HG03439 (cell line): Measurements from ENCODE around the gene KIN.
"Not testable (repeated sequence)": the region's sequence is repeated elsewhere in the genome, so short reads cannot be mapped to it uniquely, and the experiment has no call there.

Source experiments
- ATAC-seq: cut with Tn5 transposase; IDR thresholded peaks from one replicate; pipeline ENCODE4 v1.9.1; 2021; ENCODE audit warnings: mild to moderate bottlenecking, moderate library complexity; ENCODE audit not compliant: unreplicated experiment

The KIN gene

GRCh38 chr10:7787857-7788638 lies at the start of gene KIN, which contains the start of gene ATP5F1C:
TSS of gene KIN (minus strand) at chr10:7787993. CDS start at chr10:7787933, 60 bp downstream.
TSS of gene ATP5F1C (plus strand) at chr10:7788177. CDS start at chr10:7788208, 31 bp downstream.
- ATAC-seq = peak; percentile 96

- no peak for ATAC-seq
Measured at GRCh38 chr10:7836571-7836970, 48.8 kb upstream of the KIN start.

GRCh38 chr10:7834262-7834661 lies 46.5 kb upstream of the KIN start:
- no peak for ATAC-seq

GRCh38 chr10:7833210-7833609 lies 45.4 kb upstream of the KIN start:
- no peak for ATAC-seq

- no peak for ATAC-seq
Measured at GRCh38 chr10:7832060-7832459, 44.3 kb upstream of the KIN start.

- no peak for ATAC-seq
Measured at GRCh38 chr10:7829289-7829834, 41.6 kb upstream of the KIN start.

GRCh38 chr10:7826971-7827370 lies 39.2 kb upstream of the KIN start:
- no peak for ATAC-seq

- no peak for ATAC-seq
Measured at GRCh38 chr10:7824251-7824650, 36.5 kb upstream of the KIN start.

GRCh38 chr10:7819121-7819460 lies 31.3 kb upstream of the KIN start:
- ATAC-seq = peak; percentile 44

GRCh38 chr10:7818295-7819120 lies 30.7 kb upstream of the KIN start, which contains the start of gene TAF3:
TSS of gene TAF3 (plus strand) at chr10:7818505. CDS start at chr10:7818710, 205 bp downstream.
- ATAC-seq = peak; percentile 90

- ATAC-seq = no peak
Measured at GRCh38 chr10:7817984-7818294, 30.1 kb upstream of the KIN start.

- no peak for ATAC-seq
Measured at GRCh38 chr10:7817576-7817975, 29.8 kb upstream of the KIN start.

- ATAC-seq = no peak
Measured at GRCh38 chr10:7813481-7813880, 25.7 kb upstream of the KIN start.

- not testable (repeated sequence) for ATAC-seq
Measured at GRCh38 chr10:7811743-7812142, 23.9 kb upstream of the KIN start.

GRCh38 chr10:7811000-7811399 lies 23.2 kb upstream of the KIN start:
- no peak for ATAC-seq

GRCh38 chr10:7810443-7810842 lies 22.6 kb upstream of the KIN start:
- ATAC-seq = no peak

GRCh38 chr10:7808686-7809267 lies 21.0 kb upstream of the KIN start:
- ATAC-seq = no peak

GRCh38 chr10:7804741-7805140 lies 16.9 kb upstream of the KIN start:
- no peak for ATAC-seq

GRCh38 chr10:7804216-7804615 lies 16.4 kb upstream of the KIN start:
- no peak for ATAC-seq

- ATAC-seq = no peak
Measured at GRCh38 chr10:7802606-7803005, 14.8 kb upstream of the KIN start.

GRCh38 chr10:7797582-7797981 lies 9.8 kb upstream of the KIN start:
- ATAC-seq = no peak
